Ovary (tissue), 9 donors: Measurements from ENCODE around the gene CBX3. TPM values are rescaled to one million over a fixed set of nuclear protein-coding genes. Genes with fewer than 3 reads are reported as not detected.

Experiments used
- DNase-seq, 5 donors: peaks; one replicate each; pipeline ENCODE4 v3.0.0-alpha.2; 2019 to 2020
- H3K27ac ChIP-seq, 2 donors: fragments of 200-600 bp; one replicate each; pipeline versions ENCODE4 v1.5.1 to v1.8.0; 2019 to 2022
- H3K27me3 ChIP-seq: fragments of 200-600 bp; one replicate; pipeline ENCODE4 v1.8.0; 2022
- H3K36me3 ChIP-seq: fragments of 200-600 bp; sonication (generic); one replicate; pipeline ENCODE4 v1.5.1; 2019
- H3K4me1 ChIP-seq: one replicate; pipeline ENCODE4 v1.8.1; 2013; ENCODE audit warnings: mild to moderate bottlenecking, moderate library complexity; ENCODE audit not compliant: insufficient read depth
- H3K4me3 ChIP-seq: fragments of 200-600 bp; sonication (generic); one replicate; pipeline ENCODE4 v1.5.1; 2017
- H3K9me3 ChIP-seq, 2 donors: fragments of 200-600 bp in 1 of 2; sonication (generic) in 1 of 2; one replicate each; pipeline versions ENCODE4 v1.5.1 to v1.8.1; 2013 to 2019; ENCODE audit warnings: mild to moderate bottlenecking in 1 of 2, moderate library complexity in 1 of 2
- CTCF ChIP-seq, 3 donors: fragments of 450-650 bp in 2 of 3; fragments of 200-600 bp in 1 of 3; IDR thresholded peaks; one replicate each; pipeline versions ENCODE4 v1.5.1 to v1.8.0; 2016 to 2022; ENCODE audit warnings: antibody characterized with exemption in 3 of 3, mild to moderate bottlenecking in 1 of 3
- EP300 ChIP-seq: sonication (generic); formaldehyde crosslinking; IDR thresholded peaks from one replicate; pipeline ENCODE4 v1.6.1; 2017; ENCODE audit warnings: antibody characterized with exemption
- POLR2A ChIP-seq: fragments of 450-650 bp; IDR thresholded peaks from one replicate; pipeline ENCODE4 v1.6.1; 2017; ENCODE audit warnings: antibody characterized with exemption, mild to moderate bottlenecking, moderate library complexity
- WGBS, 3 donors: extraction: QIAGEN DNeasy Blood & Tissue Kit in 1 of 3; methylation state at CpG; one replicate each; pipeline versions ENCODE4 v1.1.5 to v1.1.7; 2013 to 2017; 5-methylcytosine and 5-hydroxymethylcytosine counted together
- intact Hi-C, 4 donors: fragments of 100-400 bp; cut with DNase I; formaldehyde crosslinking; loops; one replicate each; pipeline versions ENCODE4 v1.11.0 to v1.15.1; 2022 to 2023
- polyA plus RNA-seq, 2 donors: library from polyadenylated mRNA; stranded (reverse); fragments of 200-250 nt in 1 of 2; fragments of 350-450 nt in 1 of 2; fragmentation: Illumina TruSeq in 1 of 2; extraction: RNeasy Lipid Tissue Mini Kit (QIAGEN cat#74804) in 1 of 2; gene quantifications; one replicate each; pipeline ENCODE4 v1.2.3, GENCODE V29; 2013 to 2014
- total RNA-seq, 7 donors: library from RNA; depleted of rRNA in 2 of 7; stranded (reverse); fragments of >200 nt in 2 of 7; fragmentation: NEBNext Ultra II Directional in 3 of 7; extraction: Animal tissue kit (Norgen Biotek cat#: 25700) in 3 of 7; gene quantifications; one replicate each; pipeline versions ENCODE4 v1.1.0 to v1.2.4, GENCODE V29; 2016 to 2023
- donor health status: DM: no; HTN: no; CAD: no; lungs with moderate emphysema.
- donor health status: DM: no; HTN: no; CAD: no.
- donor health status: Bipolar disorder and iron deficiency.
- donor health status: DM: yes; HTN: yes; CAD: no.
- donor health status: DM: no; HTN: no; CAD: no.
- donor health status: DM: yes; HTN: yes; CAD: no.

Gene CBX3
- total and polyA plus RNA-seq, 9 donors: 71.7 to 133 (median 92.0) TPM

GRCh38 chr7:26213807-26214515 is 12.4 kb downstream of the CBX3 start:
- Histone ChIP-seq H3K27ac (no peak overlapping the region), H3K36me3 (no peaks in the 10 kb centered on the region), H3K4me1 (no peaks in the 10 kb centered on the region), H3K4me3 (no peak overlapping the region), H3K9me3 (no peaks in the 10 kb centered on the region), H3K27me3 (no peaks in the 10 kb centered on the region)
- DNase-seq: no peak
- TF ChIP-seq POLR2A (no peak), CTCF (IDR thresholded peaks at IDR 0.05) (no peak)
- intact Hi-C loops: no loop called here
- 80 to 83% (median 83%) methylated on average over 5 of the region's 5 CpGs for WGBS, 3 donors

- TF ChIP-seq CTCF (IDR thresholded peaks at IDR 0.05): no peak
- TF ChIP-seq POLR2A: no peak
- TF ChIP-seq EP300: no peak
- WGBS, 3 donors: 72 to 82% (median 76%) methylated on average over 2 of the region's 2 CpGs
- Histone ChIP-seq H3K27ac (no peak overlapping the region), H3K27me3 (no peaks in the 10 kb centered on the region), H3K4me3 (no peak overlapping the region), H3K4me1 (no peaks in the 10 kb centered on the region), H3K36me3 (no peaks in the 10 kb centered on the region), H3K9me3 (no peaks in the 10 kb centered on the region)
- intact Hi-C loops: no loop called here
- no peak for DNase-seq
These were observed 14.5 kb downstream of the CBX3 start for GRCh38 chr7:26216049-26216448.

GRCh38 chr7:26224359-26224758 is 22.8 kb downstream of the CBX3 start:
- Histone ChIP-seq H3K36me3 (no peaks in the 10 kb centered on the region), H3K4me3 (no peak overlapping the region), H3K27me3 (no peaks in the 10 kb centered on the region), H3K27ac (no peak overlapping the region), H3K9me3 (no peaks in the 10 kb centered on the region), H3K4me1 (no peaks in the 10 kb centered on the region)
- DNase-seq: no peak
- WGBS, 3 donors: 66 to 74% (median 67%) methylated on average over 5 of the region's 5 CpGs
- intact Hi-C loops: no loop called here
- TF ChIP-seq CTCF (IDR thresholded peaks at IDR 0.05) (no peak), POLR2A (no peak), EP300 (no peak)

- intact Hi-C loops: no loop called here
- Histone ChIP-seq H3K36me3 (no peaks in the 10 kb centered on the region), H3K27me3 (no peaks in the 10 kb centered on the region), H3K4me3 (no peak overlapping the region), H3K9me3 (no peaks in the 10 kb centered on the region), H3K27ac (no peak overlapping the region), H3K4me1 (no peaks in the 10 kb centered on the region)
- 89 to 96% (median 94%) methylated on average over 2 of the region's 2 CpGs for WGBS, 3 donors
- TF ChIP-seq CTCF (IDR thresholded peaks at IDR 0.05): no peak
- no peak for TF ChIP-seq EP300
- TF ChIP-seq POLR2A: no peak
- DNase-seq: no peak
These were observed 26.4 kb downstream of the CBX3 start for GRCh38 chr7:26227987-26228386.
